ENCODE results near the gene PHC1.

DNA sequence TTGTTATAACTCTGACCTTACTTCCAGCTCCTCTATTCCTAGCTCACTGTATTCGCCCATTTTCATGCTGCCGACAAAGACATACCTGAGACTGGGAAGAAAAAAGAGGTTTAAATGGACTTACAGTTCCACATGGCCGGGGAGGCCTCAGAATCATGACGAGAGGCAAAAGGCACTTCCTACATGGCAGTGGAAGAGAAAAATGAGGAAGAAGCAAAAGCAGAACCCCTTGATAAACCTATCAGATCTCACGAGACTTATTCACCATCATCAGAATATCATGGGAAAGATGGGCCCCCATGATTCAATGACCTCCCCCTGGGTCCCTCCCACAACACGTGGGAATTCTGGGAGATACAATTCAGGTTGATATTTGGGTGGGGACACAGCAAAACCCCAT, 14.5 kb upstream of the PHC1 start:
- no peak for TF ChIP-seq POLR2A (IDR thresholded peaks at IDR 0.05)
- TF ChIP-seq, protein P1, sequence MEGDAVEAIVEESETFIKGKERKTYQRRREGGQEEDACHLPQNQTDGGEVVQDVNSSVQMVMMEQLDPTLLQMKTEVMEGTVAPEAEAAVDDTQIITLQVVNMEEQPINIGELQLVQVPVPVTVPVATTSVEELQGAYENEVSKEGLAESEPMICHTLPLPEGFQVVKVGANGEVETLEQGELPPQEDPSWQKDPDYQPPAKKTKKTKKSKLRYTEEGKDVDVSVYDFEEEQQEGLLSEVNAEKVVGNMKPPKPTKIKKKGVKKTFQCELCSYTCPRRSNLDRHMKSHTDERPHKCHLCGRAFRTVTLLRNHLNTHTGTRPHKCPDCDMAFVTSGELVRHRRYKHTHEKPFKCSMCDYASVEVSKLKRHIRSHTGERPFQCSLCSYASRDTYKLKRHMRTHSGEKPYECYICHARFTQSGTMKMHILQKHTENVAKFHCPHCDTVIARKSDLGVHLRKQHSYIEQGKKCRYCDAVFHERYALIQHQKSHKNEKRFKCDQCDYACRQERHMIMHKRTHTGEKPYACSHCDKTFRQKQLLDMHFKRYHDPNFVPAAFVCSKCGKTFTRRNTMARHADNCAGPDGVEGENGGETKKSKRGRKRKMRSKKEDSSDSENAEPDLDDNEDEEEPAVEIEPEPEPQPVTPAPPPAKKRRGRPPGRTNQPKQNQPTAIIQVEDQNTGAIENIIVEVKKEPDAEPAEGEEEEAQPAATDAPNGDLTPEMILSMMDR (IDR thresholded peaks at IDR 0.05), result no peak

All from thyroid gland (tissue), 4 donors.